EH (cell line): ENCODE results near the gene NELL1.
A peak's percentile ranks its signal among the peaks of the same experiment; 100 is the strongest.

Experiments
- DNase-seq: peaks from one replicate; pipeline ENCODE4 v3.0.0-alpha.2; 2015; ENCODE audit warnings: low read depth

Gene NELL1

DNA sequence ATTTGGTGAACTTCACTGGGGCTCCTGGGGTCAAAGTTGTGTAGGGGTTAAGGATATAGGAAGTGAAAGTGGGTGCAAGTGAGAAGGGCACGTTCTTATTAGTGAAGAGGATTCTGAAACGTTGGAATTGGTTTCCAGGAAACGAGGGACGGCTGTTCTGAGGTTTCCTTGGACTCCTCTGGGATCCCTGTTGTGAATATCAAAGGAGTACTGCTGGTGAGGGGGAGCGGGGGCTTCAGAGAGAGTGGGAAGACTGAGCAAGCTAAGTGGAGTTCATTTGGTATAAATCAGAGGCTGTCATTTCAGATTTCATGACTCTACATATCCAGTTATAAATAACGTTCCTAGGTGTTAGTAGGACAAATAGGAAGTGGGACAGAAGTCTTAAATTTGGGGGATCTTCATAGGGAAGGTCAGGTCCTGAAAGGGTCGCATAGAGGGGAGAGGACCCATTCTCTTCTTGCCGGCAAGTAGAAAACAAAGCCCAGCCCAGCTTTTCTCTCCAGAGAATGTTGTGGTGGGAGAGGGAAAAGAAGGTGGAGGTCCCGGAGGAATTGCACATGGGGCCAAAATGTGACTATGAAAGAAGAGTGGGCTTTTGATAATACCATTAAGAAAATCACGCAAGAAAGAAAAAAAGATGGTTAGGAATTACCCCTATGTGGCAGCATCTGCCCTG lies 1.1 kb upstream of the NELL1 start:
- DNase-seq = no peak

DNA sequence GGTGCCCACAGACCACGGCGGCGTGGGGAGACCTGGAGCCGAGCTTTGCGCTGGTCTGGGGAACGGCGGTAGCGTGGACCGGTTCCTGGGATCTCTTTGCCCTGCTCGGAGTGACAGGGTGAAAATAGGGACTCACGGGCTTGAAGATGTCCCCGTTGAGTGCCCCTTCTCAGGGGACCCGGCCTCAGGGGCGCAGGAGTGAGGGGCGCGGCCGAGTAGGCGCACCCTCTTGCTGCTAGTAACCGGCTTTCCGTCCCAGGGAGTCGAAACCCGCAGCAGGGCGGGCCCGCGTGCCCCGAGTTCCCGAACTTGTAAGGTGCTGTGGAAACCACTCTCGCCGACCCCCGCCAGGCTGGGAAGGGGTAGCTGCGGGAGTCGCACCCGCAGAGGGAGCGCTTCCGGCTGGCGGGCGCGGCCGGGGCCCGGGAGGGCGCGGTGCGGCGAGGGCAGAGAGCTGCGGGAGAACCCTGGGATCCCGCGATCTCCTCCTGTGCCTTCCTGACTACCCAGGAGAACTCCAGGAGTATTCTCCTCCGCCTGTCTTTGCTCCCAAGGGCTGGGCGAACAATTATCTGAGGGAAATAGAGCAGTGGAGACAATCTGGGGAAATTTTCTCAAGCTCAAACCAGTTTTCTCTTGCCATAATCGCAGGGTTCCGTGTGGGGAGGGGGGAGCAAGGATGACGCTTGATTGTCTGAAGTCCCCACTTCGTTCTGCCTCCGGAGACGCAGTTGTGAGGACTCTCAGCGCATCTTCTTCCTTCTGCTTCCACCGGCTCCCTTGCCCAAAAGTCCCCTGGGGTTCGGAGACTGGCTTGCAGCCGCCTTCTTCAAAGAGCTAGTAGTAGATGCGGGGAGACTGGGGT lies 666 bp downstream of the NELL1 start:
- DNase-seq = no peak

DNA sequence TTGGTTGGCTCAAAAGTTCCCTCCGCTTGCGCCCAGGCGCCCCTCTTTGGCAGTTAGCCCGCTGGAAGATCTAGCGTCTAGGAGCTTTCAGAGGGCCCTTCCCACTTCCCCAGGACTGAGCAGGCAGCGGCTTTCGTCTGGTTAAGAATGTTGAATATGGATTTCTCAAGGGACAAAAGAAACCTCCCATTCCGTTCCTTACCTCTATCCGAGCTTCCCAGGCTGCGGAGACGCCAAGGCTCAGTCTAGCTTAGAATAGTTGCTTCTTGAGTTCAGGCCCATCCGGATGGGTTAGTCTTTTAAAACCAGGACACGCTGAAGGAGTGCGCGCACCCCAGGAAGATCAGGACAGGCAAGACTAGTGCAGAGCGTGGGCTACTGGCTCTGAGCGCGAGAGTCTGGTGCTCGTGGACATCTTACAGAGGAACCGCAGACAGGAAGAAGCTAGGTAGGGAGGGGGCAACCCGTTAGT lies 1.6 kb downstream of the NELL1 start:
- no peak for DNase-seq

DNA sequence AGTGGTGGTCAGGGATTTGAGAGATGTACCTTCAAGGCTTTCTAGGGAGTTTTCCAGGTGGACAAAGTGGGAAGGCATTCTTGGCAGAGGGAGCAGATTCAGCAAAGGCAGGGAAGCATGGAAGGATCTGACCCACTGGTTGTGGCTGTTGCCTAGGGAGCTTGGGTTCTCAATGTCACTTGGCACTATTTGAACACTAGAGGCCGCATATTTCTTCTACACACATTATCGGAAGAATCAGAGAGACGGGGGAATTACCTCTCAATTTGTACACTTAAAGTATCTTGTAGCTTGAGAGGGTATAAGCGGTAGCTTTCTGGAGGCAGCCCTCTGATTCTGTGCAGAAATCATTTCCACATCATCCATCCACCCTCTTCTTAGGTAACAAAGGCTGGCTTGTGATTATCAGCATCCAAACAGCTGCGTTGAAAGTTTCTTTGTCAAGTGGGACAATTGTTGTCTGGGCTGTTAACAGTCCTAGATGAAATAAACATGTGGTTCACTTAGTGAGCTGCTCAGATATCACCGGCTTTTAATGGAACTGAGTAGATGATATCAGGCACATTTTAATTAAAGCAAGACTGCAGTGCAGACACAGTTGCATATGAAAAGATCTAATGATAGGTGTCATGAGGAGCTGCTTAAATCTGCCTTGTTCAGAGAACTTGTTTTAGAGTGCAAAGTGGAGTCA lies 2.6 kb downstream of the NELL1 start:
- DNase-seq = peak; percentile 1

DNA sequence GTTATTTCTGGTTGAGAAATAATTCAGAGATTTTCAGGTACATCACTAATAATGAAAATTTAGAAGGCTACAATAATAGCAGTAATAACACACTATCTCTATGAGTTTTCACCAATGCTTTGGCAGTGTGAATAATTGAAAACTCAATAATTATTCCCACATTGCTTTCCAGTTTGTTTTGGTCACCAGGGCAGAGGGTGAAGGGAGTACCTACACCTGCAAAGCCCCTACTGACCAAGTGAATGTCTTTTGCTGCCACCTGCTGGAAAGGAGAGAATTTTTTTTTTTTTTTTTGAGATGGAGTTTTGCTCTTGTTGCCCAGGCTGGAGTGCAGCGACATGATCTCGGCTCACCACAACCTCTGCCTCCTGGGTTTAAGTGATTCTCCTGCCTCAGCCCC lies 3.2 kb downstream of the NELL1 start:
- DNase-seq = no peak

DNA sequence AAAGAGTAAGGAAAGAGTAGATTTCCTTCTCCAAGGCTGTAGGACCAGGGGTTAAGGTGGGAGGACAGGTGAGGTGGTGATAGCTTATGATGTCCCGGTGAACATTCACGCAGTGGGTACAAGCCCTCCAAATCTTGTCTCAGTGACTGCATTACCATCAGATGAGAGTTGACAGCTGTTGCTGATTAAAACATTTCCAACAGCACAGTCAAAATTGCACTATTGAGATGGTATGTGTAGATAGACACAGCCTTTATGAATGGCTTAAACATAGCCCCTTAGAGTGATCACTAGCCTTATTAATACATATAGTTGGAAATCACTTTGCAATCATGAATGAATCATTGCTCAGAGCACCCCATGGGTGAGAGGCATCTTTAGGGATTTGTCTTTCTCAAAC lies 7.3 kb downstream of the NELL1 start:
- no peak for DNase-seq

DNA sequence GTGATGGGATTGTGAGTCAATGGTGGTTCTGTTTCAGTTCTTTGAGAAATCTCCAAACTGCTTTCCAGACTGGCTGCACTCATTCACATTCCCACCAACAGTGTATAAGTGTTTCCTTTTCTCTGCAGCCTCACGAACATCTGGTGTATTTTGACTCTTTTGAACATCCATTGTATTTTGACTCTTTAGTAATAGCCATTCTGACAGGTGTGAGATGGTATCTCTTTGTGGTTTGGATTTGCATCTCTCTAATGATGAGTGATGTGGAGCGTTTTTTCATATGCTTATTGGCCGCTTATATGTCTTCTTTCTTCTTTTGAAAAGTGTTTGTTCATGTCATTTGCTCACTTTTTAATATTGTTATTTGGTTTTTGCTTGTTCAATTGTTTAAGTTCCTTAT lies 19.4 kb downstream of the NELL1 start:
- no peak for DNase-seq

DNA sequence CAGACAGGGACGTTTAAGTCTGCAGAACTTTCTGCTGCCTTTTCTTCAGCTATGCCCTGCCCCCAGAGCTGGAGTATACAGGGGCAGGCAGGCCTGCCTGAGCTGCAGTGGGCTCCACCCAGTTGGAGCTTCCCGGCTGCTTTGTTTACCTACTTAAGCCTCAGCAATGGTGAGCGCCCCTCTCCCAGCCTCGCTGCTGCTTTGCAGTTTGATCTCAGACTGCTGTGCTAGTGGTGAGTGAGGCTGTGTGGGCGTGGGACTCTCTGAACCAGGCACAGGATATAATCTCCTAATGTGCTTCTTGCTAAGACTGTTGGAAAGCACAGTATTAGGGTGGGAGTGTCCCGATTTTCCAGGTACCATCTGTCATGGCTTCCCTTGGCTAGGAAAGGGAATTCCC lies 38.5 kb downstream of the NELL1 start:
- DNase-seq = no peak

DNA sequence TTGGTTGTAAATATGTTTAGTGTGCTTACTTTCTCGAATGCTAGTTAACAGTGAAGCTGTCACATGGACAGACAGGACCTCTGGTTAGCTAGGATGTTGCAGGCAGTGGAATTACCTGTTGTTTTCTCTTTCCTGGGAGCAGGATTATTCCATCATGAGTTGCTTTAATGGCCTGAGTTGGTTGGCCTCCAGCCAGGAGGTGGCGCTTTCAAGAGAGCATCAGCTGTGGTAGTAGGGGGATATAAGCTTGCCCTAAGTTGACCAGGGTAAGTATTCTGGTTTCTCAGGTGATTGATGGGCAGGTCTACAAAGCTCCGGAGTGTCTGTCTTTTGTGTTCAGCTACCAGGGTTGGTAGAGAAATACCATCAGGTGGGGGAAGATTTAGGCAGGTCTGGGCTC lies 43.5 kb downstream of the NELL1 start:
- DNase-seq = no peak

DNA sequence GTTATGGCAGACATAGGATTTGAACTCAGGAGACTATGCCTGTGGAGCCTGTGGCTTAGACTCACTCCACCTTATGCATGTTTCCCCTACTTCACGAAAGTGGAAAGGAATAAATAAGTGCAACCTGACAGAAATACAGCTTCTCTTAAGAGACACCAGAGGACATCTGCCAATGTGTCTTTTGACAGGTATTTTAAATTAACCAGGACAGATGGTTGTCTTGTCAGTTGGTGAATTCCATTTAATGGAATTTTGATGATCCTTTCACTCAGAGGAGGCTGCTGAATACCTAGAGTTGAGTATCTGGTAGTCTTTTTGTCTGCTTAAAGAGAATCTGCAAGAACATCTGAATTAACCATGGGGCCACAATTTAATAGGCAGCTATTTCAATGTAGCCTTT lies 46.1 kb downstream of the NELL1 start:
- DNase-seq = no peak

DNA sequence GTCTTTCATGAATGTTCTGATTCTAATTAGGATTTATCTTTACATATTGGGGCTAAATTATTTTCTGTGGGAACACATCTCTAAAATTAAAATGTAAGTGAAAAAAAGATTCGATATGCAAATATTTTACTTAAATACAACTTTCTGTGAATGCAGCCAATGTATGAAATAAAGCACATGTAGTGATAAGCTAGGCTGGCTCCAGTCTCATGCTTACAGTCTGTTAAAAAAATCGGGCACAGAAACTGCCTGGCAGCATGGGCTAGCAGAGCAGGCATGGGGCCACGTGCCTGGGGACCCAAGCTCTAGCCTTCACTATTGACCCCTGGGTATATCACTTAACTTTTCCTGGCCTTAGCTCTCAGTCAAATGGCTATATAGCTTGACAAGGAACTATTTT lies 46.5 kb downstream of the NELL1 start:
- no peak for DNase-seq

DNA sequence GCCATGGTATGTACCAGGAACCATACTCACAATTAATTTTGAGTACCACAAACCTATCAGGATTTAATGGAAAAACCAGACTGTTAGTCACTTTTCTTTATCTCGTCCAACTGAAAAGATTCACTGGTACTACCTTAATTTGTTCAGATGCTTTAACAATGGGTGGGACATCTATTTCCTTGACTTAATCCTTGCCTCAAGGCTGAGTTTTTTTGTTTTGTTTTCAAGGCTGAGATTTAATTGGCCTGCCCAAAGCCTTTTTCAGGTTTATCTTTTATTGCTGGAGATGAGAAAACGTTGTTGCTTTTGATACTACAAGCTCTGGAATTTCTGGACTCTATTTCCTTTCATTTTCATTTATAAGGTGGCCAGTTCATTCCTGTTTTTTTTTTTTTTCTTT lies 50.4 kb downstream of the NELL1 start:
- DNase-seq = no peak

DNA sequence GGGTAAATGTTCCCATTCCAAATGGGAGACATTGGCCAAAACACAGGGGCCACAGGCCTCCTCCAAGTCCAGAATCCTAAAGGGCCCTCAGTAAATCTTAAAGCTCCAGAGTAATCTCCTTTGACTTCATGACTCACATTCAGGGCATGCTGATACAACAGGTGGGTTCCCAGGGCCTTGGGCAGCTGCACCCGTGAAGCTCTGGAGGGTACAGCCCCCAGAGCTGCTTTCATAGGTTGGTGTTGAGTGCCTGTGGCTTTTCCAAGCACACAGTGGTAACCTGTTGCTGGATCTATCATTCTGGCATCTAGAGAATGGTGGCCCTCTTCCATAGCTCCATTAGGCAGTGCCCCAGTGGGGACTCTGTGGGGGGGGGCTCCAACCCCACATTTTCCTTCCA lies 54.0 kb downstream of the NELL1 start:
- DNase-seq = no peak

DNA sequence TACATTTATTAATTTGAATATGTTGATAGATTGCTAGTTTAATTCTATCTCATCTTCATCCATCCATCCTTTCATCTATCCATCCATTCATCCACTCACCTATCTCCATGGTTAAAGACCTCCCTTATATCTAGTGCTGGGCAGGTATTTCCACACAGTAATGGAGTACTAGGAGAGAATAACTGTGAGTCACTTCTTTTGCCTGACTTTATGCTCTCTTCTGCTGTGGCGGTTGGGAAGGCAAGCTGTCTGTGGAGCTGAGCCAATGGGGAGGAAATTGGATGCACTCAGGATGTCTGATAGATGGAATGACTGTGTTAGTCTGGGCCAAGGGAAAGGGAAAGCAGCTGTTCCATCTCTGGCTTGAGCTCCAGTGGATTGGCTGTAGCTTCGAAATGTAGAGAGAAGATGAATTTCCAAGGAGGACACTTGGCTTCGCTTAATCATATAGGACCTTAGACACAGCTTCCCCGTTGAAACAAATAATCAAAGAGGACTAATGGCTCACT lies 60.3 kb downstream of the NELL1 start:
- DNase-seq = no peak

DNA sequence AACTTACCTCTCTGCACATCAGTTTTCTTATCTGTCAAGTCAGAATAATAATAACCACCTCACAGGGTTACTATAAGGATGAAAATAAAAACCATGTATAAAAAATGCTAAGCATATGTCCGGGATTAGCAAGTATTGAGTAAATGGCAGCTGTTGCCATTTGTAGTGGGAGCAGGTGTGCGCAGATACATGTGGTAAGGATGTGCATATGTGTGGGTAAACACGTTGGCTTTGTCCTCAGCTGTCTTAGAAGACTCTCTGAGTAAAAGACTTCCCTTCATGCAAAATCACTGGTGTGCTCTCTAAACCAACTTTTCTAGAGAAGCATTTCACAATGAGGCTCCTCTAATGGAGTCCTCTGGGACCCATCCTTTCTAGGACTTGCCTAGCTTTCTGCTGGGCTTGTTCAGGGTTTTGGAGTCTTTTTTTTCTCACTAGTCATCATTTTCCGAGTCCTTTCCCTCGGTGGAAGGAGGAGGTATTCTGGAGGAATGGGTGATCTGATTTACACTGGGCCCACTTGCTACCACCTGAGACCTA lies 62.4 kb downstream of the NELL1 start:
- DNase-seq = no peak

DNA sequence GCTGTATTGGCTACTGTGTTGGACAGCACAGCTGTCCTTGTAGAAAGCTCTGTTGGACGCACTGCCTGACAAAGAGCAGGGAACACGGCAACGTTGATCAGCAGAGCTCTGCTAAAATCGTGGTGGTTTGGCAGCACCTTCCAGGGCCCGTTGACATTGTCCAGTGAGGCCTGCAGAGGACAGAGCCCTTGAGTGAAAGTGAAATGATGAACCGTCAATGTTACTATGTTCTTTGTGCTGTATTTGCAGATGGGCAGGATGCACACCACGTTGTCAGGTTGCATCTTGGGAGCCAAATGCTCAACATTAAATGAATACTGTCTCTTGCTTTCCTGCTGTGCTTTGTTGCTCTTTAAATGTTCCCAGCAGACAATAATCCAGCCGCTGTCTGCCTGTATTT lies 69.7 kb downstream of the NELL1 start:
- DNase-seq = no peak

DNA sequence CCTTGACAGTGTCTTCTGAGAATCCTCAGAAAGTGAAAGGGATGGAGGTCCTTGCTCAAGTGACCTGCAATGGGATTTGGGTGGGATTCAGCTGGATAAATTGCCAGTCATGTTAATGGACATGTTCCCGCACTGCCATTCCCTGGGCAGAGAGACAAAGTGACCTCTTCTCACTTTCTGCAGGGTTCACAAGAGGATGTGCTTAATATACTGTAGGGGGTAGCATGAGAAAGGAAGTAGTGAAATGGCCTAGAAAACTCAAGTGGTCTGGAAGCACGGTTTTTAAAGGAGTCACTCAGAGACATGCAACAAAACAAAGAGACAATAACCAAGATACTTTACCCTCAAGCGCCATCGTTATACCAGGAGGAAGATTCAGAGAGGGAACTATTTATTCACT lies 70.2 kb downstream of the NELL1 start:
- no peak for DNase-seq

DNA sequence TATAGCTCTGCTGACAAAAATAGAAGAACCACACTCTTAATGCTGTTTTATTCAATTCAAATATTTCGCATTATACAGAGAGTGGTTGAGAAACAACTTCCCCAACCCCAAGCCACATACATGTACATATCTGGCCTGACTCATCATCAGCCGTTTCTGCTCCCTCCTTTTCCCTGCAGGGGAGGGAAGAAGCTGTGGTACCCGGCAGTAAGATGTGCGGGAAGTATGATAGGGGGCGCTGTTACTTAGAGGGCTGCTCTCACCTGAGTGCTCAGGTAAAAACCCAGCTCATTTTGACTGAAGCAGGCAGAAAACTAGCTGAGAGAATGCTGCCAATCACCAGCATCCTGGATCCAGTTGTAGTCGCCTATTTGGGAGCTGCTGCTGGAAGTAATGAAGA lies 85.5 kb downstream of the NELL1 start:
- DNase-seq = no peak

DNA sequence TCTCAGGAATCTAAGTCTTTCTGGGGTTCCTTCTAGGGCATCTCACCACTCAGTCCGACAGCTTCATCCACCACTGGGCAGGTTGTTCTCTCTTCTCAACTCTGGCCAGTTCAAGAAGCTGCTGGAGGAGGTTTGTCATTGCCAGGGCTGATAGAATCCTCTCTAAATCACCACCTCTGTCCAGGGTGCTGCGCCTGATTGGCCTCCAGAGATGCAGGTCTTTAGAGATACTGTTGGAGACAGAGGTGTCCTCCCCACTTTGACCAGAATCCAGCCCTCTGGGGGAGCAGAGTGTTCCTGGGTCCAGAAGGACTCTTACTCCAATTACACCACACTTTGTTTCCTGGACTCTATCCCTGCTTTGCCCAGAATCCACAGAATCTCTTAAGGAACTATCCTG lies 90.2 kb downstream of the NELL1 start:
- no peak for DNase-seq

DNA sequence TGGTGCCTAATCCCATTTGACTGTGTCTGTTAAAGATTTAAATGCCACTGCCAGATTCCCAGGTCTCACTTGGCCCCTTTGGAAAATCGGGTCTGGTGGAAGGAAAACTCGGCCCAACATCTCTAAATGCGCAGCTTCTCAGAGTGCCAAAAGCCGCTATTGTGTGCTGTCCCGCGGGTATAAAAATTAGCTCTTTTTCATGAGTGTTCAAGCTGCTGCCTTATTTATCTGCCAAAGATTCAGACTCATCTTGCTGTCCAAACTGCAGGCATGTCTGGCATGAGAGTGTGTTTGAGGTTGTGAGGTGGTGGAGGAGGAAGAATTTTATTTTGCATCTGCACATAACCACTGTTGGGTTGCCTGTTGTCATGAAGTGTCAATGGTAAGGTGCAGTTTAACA lies 91.4 kb downstream of the NELL1 start:
- DNase-seq = no peak

DNA sequence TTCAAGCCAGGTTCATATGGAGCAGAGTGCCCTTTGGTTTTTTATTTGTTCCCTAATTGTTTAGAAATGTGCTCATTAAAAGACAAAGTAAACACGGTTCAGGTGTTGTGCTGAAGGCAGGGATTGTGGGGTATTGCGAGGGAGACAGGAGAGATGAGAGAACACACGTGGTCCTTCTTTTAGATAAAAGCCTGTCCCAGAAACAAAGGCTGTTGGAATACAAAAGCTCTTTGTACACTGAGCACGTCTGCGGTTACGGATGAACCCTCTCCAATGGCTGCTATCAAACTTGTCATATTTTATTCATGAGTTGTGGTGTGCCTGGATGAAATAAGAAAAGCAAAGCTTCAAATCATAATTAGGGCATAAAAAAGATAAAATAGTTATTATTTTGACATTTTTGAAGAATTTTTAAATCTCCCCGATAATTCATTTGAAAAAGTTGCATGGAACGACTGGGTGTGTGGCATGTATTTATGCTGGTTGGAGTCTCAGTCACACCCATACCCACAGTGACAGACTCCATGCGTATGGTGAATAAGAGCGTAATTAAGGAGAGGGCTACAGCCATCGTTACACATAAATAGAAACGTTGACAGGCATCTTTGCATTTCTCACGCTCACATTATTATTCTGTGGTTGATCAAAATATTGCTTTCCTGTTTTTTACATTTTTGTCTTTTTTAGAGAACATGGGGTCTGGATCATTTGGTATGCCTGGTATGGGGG lies 92.9 kb downstream of the NELL1 start:
- no peak for DNase-seq

DNA sequence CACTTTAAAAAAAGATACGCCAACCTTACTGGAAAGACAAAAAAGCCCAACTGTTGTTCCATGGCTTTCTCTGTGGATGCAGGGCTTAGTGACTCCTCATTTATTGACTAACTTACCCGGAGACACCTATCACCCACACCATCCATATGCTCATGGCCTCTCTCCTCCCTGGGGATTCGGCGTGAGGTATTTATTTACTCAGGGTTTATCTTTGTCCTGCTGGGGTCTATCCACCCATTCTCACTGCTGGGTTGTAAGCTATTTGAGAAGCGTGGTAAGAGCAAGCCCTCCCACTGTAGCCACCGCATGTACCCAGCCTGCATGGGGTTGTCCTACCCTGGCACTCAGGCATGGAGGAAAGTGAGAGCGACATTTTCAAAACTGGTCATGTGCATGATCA lies 93.6 kb downstream of the NELL1 start:
- DNase-seq = no peak
